ENCODE measurements around the gene EFTUD2. TPM values are rescaled to one million over a fixed set of nuclear protein-coding genes. Genes with fewer than 3 reads are reported as not detected.

The EFTUD2 gene
- total and polyA plus RNA-seq, 4 donors = 19.8 to 84.3 (median 33.3) TPM

- no peaks in the 10 kb centered on the region for H3K36me3 ChIP-seq (ENCODE audit: control insufficient read depth in 4 of 4, insufficient read depth in 3 of 4, low read depth in 1 of 4, low read length in 3 of 4)
- WGBS = 95% methylated on average over 34 of the region's 34 CpGs
- no peaks in the 10 kb centered on the region for H3K9me3 ChIP-seq (ENCODE audit: control insufficient read depth in 4 of 4, low read length in 3 of 4)
- no peak overlapping the region for H3K9ac ChIP-seq (ENCODE audit: low read depth in 1 of 2, low read length in 2 of 2)
- no peaks in the 10 kb centered on the region for H3K27me3 ChIP-seq (ENCODE audit: control insufficient read depth in 4 of 4, insufficient read depth in 4 of 4, low read length in 3 of 4)
- no peaks in the 10 kb centered on the region for H3K4me1 ChIP-seq (ENCODE audit: control insufficient read depth in 4 of 4, insufficient read depth in 4 of 4, low read length in 3 of 4)
- no peak for TF ChIP-seq GABPA (IDR thresholded peaks at IDR 0.05 in 1 of 2, conservative IDR thresholded peaks at IDR 0.05 in 1 of 2)
- H3K4me3 ChIP-seq (ENCODE audit: low read depth in 1 of 3, low read length in 3 of 3) = no peak overlapping the region
- DNase-seq (ENCODE audit: low spot score) = no peak
- H3K27ac ChIP-seq (ENCODE audit: low read depth in 1 of 2, low read length in 2 of 2) = no peak overlapping the region
These were observed 34.8 kb upstream of the EFTUD2 start for GRCh38 chr17:44933824-44934744.

DNA sequence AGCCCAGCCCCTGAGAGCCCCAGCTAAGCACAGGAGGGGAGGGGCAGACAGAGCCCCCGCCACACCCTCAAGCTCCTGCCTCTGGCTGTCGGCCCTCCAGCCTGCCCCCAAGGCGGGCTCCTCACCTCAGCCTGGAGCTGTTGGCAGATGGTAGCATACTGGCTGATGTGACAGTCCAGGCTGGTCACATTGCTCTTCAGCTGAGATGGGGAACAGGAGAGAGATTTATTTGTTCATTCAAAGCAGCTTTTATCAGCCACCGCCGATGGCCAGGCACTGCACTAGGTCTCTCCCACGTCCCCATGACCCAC is 33.5 kb upstream of the EFTUD2 start:
- WGBS = 97% methylated on average over 6 of the region's 6 CpGs
- no peaks in the 10 kb centered on the region for H3K27me3 ChIP-seq (ENCODE audit: control insufficient read depth in 4 of 4, insufficient read depth in 4 of 4, low read length in 3 of 4)

More for the DNA sequence above, 33.5 kb upstream of the EFTUD2 start:
- no peak overlapping the region for H3K9ac ChIP-seq (ENCODE audit: low read depth in 1 of 2, low read length in 2 of 2)
- no peak overlapping the region for H3K4me3 ChIP-seq (ENCODE audit: low read depth in 1 of 3, low read length in 3 of 3)
- no peaks in the 10 kb centered on the region for H3K36me3 ChIP-seq (ENCODE audit: control insufficient read depth in 4 of 4, insufficient read depth in 3 of 4, low read depth in 1 of 4, low read length in 3 of 4)
- H3K4me1 ChIP-seq (ENCODE audit: control insufficient read depth in 4 of 4, insufficient read depth in 4 of 4, low read length in 3 of 4) = no peaks in the 10 kb centered on the region
- H3K27ac ChIP-seq (ENCODE audit: low read depth in 1 of 2, low read length in 2 of 2) = no peak overlapping the region
- H3K9me3 ChIP-seq (ENCODE audit: control insufficient read depth in 4 of 4, low read length in 3 of 4) = no peaks in the 10 kb centered on the region
- no peak for TF ChIP-seq HNF4G (IDR thresholded peaks at IDR 0.05)
- no peak for TF ChIP-seq MAX (IDR thresholded peaks at IDR 0.05)
- TF ChIP-seq HNF4A (conservative IDR thresholded peaks at IDR 0.05) = no peak
- TF ChIP-seq JUND (IDR thresholded peaks at IDR 0.05) = no peak
- TF ChIP-seq RAD21 (IDR thresholded peaks at IDR 0.05) = no peak
- no peak for TF ChIP-seq RXRA (IDR thresholded peaks at IDR 0.05)
- TF ChIP-seq, protein P1, sequence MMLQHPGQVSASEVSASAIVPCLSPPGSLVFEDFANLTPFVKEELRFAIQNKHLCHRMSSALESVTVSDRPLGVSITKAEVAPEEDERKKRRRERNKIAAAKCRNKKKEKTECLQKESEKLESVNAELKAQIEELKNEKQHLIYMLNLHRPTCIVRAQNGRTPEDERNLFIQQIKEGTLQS (IDR thresholded peaks at IDR 0.05) = no peak
- no peak for TF ChIP-seq FOXA2 (IDR thresholded peaks at IDR 0.05)
- TF ChIP-seq TAF1 (conservative IDR thresholded peaks at IDR 0.05) = no peak
- TF ChIP-seq GABPA (IDR thresholded peaks at IDR 0.05 in 1 of 2, conservative IDR thresholded peaks at IDR 0.05 in 1 of 2) = no peak
- TF ChIP-seq, protein P2, sequence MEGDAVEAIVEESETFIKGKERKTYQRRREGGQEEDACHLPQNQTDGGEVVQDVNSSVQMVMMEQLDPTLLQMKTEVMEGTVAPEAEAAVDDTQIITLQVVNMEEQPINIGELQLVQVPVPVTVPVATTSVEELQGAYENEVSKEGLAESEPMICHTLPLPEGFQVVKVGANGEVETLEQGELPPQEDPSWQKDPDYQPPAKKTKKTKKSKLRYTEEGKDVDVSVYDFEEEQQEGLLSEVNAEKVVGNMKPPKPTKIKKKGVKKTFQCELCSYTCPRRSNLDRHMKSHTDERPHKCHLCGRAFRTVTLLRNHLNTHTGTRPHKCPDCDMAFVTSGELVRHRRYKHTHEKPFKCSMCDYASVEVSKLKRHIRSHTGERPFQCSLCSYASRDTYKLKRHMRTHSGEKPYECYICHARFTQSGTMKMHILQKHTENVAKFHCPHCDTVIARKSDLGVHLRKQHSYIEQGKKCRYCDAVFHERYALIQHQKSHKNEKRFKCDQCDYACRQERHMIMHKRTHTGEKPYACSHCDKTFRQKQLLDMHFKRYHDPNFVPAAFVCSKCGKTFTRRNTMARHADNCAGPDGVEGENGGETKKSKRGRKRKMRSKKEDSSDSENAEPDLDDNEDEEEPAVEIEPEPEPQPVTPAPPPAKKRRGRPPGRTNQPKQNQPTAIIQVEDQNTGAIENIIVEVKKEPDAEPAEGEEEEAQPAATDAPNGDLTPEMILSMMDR (IDR thresholded peaks at IDR 0.05; ENCODE audit: low read depth, low read length, missing input control) = no peak
- no peak for TF ChIP-seq YY1 (IDR thresholded peaks at IDR 0.05)
- TF ChIP-seq SP1 (IDR thresholded peaks at IDR 0.05) = no peak
- no peak for TF ChIP-seq NR2F2 (IDR thresholded peaks at IDR 0.05)
- TF ChIP-seq FOXA1 (IDR thresholded peaks at IDR 0.05) = no peak
- TF ChIP-seq, protein P3, sequence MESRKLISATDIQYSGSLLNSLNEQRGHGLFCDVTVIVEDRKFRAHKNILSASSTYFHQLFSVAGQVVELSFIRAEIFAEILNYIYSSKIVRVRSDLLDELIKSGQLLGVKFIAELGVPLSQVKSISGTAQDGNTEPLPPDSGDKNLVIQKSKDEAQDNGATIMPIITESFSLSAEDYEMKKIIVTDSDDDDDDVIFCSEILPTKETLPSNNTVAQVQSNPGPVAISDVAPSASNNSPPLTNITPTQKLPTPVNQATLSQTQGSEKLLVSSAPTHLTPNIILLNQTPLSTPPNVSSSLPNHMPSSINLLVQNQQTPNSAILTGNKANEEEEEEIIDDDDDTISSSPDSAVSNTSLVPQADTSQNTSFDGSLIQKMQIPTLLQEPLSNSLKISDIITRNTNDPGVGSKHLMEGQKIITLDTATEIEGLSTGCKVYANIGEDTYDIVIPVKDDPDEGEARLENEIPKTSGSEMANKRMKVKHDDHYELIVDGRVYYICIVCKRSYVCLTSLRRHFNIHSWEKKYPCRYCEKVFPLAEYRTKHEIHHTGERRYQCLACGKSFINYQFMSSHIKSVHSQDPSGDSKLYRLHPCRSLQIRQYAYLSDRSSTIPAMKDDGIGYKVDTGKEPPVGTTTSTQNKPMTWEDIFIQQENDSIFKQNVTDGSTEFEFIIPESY (IDR thresholded peaks at IDR 0.05) = no peak
- TF ChIP-seq EGR1 (IDR thresholded peaks at IDR 0.05; ENCODE audit: low read depth in 2 of 2) = no peak
- TF ChIP-seq REST (IDR thresholded peaks at IDR 0.05) = no peak
- DNase-seq (ENCODE audit: low spot score) = no peak

Data from liver (tissue), 9 donors.